ENCODE measurements around the gene APBB2.
"Not testable (repeated sequence)": the region's sequence is repeated elsewhere in the genome, so short reads cannot be mapped to it uniquely, and the experiment has no call there.

Gene APBB2

GRCh38 chr4:40924793-40925117 lies 289.6 kb downstream of the APBB2 start:
- DNase-seq = no peak

- peak; percentile 77 for DNase-seq
Measured at GRCh38 chr4:40924096-40924792, 290.1 kb downstream of the APBB2 start.

DNA sequence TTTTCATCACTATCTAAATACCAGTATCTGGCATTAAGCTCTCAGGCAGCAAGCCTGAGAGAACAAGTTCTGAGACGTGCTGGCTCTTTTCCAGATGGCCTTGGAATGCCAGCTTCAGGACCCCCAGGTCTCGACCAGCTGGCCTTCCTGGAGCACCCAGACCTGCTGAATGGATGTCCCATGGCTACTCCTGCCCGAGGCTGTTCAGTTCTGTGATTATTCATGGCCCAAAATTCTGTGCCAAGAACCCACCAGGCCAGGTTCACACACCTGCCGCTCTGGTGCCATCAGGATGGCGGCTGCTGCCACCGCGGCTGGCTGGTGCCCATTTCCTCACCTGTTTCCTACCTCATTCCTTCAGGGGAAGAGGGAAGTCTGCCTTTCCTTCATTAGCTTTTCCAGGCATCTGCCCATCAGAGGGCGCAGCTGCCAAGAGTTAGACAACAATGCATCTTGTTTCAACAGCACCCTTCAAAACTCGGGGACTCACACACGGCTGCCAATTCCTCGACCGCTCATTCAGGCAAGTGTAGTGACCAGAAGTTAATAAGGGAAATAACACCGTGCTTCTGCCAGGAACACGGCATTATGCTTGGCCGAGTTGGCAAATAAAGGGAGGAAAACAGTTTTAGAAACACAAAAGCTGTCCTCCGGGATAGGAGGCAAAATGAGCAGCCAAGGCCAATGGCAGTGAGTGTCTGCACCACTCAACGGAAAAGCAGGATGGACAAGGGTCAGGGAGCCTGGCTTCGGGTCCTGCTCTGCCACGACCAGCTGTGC lies 290.8 kb downstream of the APBB2 start:
- DNase-seq = no peak

- DNase-seq = not testable (repeated sequence)
Measured at GRCh38 chr4:40919976-40920375, 294.4 kb downstream of the APBB2 start.

DNA sequence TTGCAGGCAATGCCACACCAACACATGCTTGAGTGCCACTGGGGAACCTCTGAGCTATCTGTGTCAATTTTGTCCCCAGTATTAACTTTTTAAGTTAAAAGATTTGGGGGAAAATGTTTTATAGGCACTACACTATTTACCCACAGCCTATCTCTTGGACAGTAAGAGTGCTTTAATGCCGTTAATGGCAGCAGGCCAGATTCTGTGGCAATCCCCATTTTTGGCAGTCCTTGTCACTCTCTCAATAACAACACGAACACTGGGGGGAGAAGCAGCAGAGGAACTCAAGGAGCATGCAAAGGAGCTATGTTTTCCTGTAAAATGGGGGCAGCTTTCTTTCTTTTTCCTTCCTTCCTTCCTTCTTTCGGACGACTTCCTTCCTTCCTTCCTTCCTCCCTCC lies 296.0 kb downstream of the APBB2 start:
- no peak for DNase-seq

DNA sequence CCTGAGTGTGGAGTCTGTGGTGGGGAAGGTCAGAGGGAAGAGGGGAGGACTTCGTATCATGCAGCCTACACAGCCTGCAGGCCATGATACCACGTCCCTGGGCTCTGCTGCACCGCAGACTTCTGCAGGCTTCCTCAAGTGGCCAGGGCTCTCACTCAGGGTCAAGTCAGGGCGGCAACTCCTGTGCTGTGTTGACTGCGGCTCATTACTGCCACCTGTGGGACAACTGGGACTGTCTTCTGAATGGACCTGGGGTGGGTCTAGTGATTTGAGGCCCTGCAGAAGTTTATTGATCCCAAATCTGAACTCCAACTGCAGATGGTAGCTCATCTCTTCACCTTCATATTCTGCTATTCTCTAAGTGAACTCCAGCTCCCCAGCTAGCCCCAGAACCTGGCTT lies 297.5 kb downstream of the APBB2 start:
- peak; percentile 24 for DNase-seq

DNA sequence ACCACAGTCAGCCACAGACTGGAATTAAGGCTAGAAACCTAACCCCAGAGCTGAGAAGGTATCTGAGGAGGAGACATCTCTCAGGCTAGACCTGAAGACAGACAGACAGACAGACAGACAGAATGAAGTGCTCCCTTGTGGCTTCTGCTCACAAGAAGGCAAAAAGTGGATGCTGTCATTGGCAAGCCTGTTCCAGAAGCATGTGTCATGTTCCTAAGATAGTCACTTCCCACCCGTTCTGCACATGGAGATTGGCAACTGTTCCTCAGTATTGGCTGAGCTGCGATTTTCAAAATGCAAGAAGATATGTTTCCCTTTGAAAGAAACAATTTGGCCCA lies 298.2 kb downstream of the APBB2 start:
- DNase-seq = no peak

- DNase-seq = peak; percentile 37
Measured at GRCh38 chr4:40915318-40916217, 298.8 kb downstream of the APBB2 start.

DNA sequence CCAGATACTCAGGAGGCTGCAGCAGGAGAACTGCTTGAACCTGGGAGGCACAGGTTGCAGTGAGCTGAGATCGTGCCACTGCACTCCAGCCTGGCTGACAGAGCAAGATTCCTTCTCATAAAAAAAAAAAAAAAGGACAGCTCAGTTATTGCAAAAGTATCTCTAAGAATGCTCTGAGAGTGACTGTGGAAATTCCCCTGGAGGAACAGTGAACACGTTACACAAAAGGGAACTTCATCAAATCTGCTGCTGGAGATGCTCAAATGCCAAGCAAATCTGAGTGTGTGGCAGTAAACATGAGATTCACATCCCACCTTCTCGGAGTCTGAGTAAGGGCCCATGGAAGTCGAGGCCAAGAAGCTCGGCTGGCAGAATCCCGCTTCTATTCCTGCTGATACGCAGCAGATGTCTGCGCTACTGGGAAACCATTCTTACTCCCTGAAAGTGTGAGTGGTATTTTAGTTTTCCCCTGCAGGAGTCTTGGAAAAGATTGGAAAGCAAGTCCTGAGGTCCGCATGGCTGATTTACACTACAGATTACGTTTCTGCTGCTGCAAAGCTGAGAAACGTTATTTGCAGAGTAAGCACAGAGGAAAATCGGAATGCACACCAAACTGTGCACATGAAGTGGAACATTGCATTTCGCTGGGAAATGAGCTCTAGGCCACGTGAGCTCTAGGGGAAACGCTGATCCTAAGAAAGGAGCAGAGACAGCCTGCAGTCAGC lies 301.7 kb downstream of the APBB2 start:
- DNase-seq = no peak

- no peak for DNase-seq
Measured at GRCh38 chr4:40910706-40911105, 303.6 kb downstream of the APBB2 start.

DNA sequence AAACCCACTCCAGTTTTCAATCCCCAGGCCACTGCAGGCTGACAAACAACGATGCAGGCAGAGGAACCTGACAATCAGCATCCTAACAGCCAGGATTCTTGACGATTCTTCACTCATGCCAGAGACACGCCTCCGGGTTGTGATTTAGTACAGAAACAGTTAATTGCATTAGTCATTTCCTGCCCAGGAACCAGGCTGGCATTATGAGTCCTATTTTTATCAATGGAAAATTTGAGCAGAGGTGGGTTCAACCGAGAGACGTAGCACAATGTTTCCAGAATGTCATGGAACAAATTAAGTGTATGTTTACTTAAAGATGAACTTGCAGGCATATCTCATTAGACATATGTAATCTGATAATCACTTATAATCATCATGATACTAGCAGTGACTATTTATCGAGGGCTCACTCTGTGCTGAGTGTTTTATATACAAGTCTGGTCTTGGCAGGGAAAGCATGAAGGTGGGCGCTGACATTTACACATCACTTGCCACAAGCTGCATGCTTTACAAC lies 304.9 kb downstream of the APBB2 start:
- no peak for DNase-seq

DNA sequence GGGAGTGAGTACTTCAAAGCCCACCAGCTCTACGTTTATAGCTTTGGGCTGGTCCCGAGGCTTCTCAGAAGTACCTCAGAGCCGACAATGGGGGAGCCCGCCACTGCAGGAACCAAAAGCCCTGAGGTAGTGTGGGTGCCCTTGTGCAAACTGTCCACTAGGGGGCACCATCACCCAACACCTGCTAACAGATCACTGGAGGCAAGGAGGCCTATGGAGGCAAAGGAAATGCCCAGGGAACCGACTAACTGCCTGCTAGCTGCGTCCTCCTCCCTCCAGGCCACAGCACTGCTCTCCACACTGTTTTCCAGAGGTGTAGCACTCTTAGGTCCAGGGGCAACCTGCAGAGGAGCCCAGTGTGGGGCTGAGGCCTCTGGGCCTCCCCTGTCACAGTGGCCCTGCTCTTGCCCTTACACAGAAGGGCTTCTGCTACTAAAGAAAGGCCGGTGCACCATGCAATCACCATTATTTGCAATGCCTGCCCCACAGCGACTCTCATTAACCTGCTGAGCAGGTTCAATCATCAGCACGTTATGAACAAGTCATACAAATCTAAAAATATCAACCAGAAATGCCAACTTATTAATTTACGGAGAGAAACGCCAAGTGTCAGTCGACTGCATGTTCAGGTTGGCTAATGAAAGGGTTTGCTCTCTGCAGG lies 305.5 kb downstream of the APBB2 start:
- peak; percentile 85 for DNase-seq

DNA sequence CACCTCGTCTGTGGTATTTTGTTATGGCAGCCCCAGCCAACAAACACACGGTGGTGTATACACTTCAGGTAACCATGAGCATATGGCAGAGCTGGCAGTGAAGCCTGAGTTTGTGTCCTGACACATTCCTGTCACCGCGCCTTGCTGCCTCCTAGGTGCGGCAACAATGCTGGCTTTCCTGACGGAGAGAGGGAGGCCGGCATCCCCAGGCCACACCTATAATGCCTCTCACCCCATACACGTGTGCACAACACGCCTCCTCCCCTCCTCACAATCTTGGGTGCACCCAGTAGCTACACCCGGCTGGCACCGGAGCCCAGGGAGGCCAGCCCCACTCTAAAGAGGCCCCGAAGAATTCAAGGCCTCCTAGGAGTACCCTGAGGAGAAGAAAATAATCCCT lies 306.0 kb downstream of the APBB2 start:
- no peak for DNase-seq

DNA sequence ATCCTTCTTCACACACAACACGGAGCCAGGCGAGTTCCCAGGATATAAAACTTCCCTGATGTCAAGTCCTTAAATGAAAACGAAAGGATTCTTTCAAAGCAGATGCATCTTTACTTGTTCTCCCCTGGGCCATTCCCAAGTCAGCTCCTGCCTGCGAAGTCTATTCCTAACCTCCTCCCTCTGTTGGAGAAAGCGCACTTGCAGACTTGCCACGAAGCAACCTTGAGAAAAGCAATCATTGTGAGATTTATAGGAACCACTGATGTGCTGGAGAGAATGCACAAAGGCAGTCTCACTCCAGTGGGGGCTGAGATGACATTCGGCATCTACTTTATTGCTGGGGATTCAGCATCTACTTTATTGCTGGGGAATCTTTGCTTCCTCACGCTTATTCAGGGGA lies 308.9 kb downstream of the APBB2 start:
- peak; percentile 45 for DNase-seq

GRCh38 chr4:40900531-40900930 lies 313.8 kb downstream of the APBB2 start:
- DNase-seq = not testable (repeated sequence)

GRCh38 chr4:40897557-40898203 lies 316.7 kb downstream of the APBB2 start:
- peak; percentile 89 for DNase-seq

GRCh38 chr4:40890764-40891163 lies 323.6 kb downstream of the APBB2 start:
- DNase-seq = no peak

- no peak for DNase-seq
Measured at GRCh38 chr4:40890199-40890598, 324.1 kb downstream of the APBB2 start.

GRCh38 chr4:40888933-40889332 lies 325.4 kb downstream of the APBB2 start:
- DNase-seq = peak; percentile 30

DNA sequence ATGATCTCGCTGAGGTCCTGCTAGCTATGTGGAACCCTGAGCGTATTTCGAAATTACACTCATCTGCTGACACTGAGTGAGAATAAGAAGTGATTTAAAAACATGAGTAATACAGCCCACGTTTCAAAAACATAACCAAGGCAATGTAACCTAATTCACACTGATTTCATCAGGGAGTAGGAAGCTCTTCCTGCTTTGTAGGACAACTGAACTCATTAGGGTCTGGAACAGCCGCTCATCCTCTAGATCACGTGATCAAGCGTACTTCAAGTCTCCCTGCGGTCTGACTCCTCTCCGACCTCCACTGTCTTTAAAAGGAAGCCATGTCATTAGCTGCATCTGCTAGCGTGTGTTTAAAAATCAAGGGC lies 326.6 kb downstream of the APBB2 start:
- DNase-seq = peak; percentile 54

DNA sequence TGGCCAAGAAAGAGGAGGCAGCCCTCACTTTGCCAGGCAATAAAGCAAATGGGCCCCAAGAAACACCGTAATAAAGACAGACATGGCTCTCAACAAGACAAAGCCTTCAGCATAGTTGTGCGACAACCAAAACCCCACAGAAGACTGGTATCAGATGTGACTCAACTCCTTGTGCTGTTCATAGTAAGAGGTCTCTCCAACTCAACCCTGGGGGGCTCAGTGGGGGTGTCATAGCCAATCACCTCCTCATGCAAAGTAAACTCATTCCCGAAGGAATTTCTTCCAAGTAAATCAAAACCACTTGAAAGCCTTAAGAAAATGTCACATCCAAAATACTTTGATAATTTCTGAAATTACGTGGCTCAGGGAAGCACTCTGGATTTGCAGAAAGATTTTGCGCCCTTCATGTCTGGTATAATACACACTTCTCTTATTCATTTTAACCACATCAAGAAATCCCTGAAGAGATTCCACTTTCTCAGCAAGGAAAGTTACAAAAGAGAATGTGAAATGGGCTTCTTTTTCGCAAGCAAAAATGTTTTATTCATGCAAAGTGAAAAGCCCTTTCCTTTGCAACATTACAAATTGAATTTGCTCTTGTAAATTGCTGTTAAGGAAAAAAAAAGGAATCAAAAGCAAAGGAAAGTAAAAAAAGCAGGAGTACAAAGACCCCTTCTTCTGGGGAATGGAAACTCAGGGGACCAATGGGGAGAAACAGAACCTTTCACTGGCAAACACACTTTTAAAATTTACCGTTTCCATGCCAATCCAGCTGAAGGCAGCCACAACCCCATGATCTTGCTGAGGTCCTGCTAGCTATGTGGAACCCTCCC lies 327.2 kb downstream of the APBB2 start:
- no peak for DNase-seq

Data from eye (tissue), 1 donor.